ENCODE measurements around the gene NRTN.
A peak's percentile ranks its signal among the peaks of the same experiment; 100 is the strongest.
"Not testable (repeated sequence)": the region's sequence is repeated elsewhere in the genome, so short reads cannot be mapped to it uniquely, and the experiment has no call there.

NRTN gene, protein sequence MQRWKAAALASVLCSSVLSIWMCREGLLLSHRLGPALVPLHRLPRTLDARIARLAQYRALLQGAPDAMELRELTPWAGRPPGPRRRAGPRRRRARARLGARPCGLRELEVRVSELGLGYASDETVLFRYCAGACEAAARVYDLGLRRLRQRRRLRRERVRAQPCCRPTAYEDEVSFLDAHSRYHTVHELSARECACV

DNA sequence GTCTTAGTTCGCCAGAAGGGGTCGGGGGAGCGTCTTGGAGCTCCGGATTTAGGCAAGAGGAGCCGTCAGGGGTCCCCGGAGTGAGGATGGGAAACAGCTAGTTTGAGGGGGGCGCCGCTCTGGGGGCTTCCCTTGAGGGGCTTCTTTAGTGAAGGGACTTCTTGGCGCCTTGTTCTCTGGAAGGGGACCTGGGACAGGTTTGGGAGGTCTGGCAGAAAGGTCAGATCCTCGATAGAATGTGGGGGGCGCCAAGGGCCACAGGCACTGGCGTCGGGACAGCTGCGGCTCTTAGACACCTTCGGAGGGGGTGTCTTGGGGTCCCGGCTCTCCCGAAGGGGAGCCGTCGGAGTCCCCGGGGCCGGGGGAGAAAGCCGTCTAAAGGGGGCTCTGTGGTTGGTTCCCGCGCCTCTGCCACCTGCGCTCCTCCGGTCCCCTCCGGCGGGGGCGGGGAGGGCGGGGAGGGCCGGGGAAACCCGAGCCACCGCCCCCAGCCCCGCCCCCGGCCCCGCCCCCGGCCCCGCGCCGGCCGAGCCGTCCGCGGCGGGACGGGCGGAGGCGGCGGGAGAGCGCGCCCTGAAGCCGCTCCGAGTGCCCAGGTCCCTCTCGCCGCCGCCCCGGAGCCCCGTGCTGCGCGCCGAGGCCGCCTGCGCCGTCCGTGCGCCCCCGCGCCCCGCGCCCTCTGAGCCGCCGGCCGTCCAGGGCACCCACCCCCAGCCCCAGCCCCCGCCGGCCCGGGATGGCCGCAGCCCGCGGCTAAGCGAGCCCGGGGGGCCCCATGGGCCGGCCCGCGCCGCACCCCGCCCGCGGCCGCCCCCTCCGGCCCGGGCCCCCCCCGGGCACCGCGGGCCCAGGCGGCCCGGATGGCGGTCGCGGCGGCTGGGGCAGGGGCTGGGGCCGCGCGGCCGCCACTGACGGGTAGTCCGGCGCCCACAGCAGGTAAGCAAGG lies at the start of gene NRTN:
Gene NRTN (plus strand): TSS at position 552 of the 946 bp plus-strand sequence. CDS start 19,099 bp downstream, outside the sequence.
- peak; percentile 30 for DNase-seq (ENCODE audit: low spot score)

DNA sequence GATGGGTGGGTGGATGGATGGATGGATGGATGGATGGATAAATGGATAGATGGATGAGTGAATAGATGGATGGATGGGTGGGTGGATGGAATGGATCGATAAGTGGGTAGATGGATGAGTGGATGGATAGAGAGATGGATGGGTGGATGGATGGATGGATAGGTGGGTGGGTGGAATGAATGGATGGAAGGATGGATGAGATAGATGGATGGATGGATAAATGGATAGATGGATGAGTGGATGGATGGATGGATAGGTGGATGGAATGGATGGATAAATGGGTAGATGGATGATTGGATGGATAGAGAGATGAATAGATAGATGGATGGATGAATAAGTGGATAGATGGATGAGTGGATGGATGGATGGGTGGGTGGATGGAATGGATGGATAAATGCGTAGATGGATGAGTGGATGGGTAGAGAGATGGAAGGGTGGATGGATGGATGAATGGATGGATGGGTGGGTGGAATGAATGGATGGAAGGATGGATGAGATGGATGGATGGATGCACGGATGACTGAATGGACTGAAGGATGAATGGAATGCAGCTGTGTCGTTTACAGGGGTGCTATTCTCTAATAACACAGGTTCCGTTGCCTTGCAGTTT lies 42.2 kb upstream of the NRTN start:
- DNase-seq (ENCODE audit: low spot score): no peak

DNA sequence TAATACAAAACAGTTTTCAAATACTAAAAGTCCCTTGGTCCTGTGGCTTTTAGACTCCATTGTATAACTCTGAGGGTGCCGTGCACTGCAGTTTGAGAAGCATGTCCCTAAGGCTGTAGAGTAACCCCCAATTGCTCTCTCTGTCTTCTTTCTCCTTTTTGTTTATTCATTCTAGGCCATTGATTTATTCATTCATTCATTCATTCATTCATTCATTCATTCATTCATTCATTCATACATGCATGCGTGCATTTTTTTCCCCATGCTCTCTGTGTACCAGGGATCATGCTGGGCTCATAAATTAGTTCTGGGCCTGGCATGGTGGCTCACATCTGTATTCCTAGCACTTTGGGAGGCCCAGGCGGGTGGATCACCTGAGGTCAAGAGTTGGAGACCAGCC lies 39.6 kb upstream of the NRTN start:
- no peak for DNase-seq (ENCODE audit: low spot score)

DNA sequence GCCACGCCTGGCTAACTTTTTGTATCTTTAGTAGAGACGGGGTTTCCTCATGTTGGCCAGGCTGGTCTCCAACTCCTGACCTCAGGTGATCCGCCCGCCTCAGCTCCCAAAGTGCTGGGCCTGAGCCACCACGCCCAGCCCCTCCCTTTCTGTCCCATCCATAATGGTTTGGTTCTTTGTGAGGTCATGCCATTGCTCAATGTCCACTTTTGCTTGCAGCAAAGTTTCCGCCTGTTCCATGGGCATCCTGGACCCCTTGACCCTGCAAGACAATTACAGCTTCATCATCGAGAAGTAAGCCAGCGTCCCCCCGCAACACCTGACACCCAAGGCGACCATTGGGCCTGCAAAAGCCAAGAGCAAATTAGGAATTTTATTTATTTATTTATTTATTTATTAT lies 36.9 kb upstream of the NRTN start:
- no peak for DNase-seq (ENCODE audit: low spot score)

DNA sequence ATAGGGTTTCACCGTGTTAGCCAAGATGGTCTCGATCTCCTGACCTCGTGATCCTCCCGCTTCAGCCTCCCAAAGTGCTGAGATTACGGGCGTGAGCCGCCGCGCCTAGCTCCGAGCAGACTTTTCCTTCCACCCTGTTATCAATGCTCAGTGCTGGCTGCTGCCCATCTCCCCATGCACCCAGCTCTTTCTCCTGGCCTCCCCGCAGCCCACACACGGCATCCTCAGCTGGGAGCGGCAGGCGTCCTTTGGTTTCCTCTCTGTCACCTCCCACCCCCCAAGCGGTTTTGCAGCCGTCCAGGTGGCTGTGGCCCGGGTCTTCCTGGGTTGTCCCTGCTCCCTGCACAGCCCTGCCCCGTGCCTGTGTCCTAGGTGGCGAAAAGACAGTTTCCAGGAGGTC lies 32.5 kb upstream of the NRTN start:
- no peak for DNase-seq (ENCODE audit: low spot score)

DNA sequence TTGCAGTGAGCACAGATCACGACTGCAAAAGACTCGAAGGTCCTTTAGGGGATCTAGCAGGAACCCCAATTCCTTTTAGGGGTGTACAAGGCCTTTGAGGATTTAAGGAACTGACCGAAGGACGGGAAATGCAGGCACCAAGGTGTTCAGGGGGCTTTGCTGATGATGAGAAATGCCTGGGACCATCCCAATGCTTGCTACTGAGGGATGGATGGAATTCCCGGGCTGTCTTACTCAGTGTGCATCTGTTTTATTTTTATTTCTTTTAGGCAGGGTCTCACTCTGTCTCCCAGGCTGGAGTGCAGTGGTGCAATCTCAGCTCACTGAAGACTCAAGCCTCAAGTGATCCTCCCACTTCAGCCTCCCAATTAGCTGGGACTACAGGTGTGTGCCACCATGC lies 31.6 kb upstream of the NRTN start:
- DNase-seq (ENCODE audit: low spot score): no peak

DNA sequence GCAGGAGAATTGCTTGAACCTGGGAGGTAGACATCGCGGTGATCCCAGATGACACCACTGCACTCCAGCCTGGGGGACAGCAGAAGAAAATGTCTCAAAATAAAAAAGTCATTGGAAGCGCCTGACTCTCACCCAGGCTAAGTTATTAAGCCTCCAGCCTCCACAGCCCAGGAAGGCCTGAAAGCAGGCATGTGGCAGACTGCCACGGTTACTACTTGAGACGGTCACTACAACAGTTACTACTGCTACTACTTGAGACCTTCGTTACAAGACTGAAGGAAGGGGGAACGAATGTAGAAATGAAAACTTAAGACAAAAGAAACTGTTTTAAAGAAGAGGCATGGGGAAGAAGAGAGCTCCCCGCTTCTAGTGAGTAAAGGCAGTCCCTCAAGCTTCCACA lies 29.9 kb upstream of the NRTN start:
- DNase-seq (ENCODE audit: low spot score): no peak

DNA sequence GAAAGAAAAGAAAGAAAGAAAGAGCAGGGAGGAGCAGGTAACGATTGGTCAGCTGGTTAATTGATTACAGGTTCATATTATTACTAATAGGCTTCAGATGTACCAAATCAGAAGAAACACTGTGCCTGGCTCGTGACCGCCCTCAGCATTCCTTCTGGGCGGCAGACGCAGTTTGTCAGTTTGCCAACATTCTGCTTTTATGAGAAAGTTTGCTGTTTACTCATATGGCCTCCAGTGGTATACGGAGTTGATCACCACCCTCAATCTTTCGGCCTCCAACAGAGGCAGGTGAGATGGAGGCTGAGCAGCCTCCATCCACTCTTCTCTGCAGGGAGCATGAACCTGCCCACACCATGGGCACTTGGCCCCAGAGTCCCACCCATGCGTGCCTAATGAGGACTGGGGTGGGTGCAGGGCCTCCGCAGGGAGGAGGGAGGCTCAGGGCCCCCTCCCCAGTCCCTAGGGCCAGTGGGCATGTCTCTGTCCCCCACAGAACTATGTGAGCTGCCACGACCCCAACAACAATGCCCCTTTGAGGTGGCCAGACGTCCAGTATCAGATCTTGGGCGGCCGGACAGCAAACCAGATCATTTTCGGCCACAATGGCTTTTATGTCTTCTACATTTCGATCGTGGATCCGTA lies 29.1 kb upstream of the NRTN start:
- peak; percentile 51 for DNase-seq (ENCODE audit: low spot score)

DNA sequence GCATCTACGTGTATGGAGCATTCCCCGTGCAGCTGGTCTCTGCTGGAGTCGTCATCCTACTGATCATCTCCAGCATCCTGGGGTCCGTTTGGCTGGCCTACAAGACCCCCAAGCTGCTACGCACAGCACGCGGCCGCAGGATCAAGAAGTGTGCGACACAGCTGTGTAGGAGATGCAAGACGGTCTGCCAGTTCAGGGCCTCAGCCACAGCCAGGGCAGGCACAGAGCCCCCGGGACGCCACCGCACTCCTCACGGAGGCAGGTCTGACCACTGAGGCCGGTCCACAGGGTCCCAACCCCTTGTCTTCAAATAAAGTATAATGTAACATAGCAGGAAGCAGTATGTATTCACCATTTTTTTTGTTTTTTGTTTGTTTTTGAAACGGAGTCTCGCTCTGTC lies 26.5 kb upstream of the NRTN start:
- no peak for DNase-seq (ENCODE audit: low spot score)

DNA sequence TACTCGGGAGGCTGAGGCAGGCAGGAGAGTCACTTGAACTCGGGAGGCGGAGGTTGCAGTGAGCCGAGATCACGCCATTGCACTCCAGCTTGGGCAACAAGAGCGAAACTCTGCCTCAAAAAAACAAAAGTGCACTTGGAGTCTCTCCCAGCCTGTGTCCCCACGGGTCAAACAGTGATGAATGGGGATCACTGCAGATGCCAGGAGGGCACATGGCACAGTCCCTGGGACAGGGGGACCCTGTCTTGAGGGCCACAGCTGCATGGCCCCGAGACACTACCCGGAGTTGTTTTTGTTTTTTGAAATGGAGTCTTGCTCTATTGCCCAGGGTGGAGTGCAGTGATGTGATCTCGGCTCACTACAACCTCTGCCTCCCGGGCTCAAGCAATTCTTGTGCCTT lies 24.0 kb upstream of the NRTN start:
- not testable (repeated sequence) for DNase-seq (ENCODE audit: low spot score)

DNA sequence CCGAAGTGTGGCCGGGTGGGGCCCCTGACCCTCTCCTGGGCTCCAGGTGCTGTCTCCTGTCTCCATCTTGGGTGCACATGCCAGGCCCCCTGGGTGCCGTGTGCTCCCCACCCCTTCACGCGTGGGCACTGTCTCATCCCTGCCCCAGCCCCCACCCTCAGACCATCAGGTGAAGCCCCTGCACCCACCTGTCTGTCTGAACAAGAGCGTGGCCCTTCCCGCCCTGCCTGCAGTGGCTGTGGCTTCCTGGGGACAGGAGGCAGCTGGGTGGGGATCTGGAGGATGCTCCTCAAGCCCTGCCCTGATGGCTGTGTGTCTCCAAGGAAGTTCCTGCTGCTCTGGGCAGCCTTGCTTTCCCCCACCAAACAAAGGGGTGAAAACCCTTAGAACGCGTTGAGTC lies 22.5 kb upstream of the NRTN start:
- no peak for DNase-seq (ENCODE audit: low spot score)

DNA sequence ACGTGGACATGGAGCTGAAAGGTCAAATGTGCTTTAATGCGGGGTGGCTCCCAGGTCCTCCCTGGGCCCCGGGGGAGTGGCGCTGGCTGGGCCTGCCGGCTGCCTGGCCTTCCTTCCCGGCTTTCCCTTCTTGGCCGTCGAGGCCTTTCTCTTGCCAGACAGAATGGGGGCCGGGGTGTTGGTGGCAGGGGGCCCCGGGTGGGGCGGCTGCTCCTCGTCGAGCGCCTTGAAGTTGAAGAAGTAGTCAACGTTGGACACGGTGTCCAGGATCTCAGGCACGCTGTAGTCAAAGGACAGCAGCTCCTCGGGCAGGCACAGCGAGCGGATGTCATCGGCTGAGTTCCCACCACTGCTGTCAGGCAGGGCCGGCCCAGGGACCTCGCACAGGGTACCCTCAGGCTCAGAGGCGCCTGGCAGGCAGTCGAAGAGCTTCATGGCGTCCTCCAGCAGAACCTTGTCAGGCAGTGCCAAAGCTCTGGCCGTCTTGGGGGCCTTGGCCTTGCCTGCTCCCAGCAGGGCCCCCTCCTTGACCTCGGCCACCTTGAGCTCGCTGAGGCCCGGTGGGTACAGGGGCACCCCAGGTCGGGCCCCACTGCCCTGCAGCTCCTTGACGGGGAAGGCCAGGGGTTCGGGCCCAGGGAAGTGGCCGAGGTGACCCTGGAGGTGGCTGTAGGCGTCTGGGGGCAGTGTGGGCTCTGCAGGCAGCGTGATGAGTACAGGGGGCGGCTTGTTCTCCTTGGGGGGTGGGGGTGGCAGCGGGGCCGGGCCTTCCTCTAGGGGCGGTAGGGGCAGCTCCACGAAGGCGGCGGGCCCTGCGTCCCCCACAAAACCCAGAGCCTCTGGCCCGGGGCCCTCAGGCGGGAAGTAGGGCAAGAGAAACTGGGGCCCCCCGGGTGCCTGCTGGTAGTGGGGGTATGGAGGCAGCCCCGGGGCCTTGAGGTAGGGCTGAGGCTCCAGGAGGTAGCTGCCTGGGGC lies 21.6 kb upstream of the NRTN start:
- DNase-seq (ENCODE audit: low spot score): no peak

DNA sequence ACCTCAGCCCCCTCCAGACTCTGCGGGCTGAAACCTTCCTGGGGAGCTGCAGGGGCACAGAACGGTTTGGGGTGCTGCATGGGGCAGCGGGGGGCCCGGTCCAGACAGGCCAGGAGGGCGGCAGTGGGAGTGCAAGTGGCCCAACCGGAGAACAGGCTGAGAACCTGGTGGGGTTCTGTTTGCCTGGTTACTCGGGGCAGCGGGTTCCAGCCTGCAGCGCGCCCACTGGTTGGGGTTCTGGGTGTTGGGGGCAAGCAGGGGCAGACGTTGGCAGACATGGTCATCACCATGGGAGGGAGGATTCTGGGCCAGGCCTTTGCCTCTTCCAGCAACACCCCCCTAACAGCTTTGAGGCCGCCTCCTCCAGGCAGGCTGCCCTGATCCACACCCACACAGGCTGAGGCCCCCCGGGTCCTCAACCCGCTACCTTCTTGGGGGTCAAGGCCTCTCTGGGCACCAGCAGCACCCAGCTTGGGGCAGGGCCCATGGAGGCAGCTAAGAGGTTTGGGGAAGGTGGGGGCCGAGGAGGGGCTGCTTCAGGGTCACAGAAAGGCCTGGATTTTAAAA lies 20.2 kb upstream of the NRTN start, which contains the start of gene PRR22:
Gene PRR22 (minus strand): TSS at position 166 of the 567 bp plus-strand sequence. CDS start 86 bp downstream, at position 80.
- DNase-seq (ENCODE audit: low spot score): no peak

DNA sequence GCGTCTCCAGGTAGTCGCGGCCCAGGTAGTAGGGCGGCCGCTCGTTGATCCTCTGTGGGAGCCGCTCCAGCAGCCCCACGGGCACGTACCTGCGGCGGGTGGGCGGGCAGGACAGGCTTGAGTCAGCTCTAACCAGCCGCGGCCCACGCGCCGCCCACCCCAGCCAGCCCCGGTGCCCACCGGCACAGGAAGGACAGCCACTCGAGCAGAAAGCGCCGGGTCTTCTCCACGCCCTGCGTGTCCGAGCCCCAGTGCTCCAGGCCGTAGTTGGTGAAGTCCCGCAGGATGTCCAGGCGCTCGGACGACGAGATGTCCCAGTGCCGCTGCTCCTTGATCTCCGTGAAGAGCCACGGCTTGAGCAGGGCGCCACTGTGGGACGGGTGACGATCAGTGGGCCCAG lies 19.4 kb upstream of the NRTN start:
- no peak for DNase-seq (ENCODE audit: low spot score)

DNA sequence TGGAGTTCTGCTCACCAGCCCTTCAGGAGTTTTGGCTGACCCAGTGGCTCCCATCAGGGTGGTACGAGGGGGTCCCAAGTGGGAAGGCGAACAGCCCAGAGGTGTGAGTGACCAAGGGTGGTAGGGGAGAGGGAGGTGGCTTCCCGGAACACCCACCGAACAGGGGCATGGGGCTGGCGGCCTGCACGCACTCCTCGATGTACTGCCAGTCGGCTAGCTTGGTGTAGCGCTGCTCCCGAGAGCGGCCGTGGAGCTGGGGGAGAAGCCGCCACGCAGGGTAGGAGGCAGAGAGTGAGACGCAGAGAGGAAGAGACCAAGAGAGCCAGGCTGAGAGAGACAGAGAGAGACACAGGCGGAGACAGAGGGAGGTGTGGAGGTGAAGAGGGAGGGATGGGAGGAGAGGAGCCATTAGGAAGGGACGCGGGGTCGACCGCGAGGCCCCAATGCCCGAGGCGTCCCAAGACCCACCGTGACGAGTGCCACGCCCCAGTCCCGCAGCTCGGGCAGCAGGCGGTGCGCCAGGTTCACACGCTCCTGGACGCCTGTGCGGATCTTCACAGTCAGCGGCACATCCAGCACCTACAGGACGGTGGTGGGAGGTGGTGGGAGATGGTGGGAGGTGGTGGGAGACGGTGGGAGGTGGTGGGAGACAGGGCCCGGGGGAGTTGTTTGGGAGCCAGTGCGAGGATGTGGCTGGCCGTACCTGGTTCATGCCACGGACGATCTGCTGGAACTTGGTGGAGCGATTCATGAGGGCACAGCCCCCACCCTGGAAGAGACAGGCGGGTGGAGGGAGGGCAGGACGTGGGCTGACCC lies 18.1 kb upstream of the NRTN start:
- no peak for DNase-seq (ENCODE audit: low spot score)

DNA sequence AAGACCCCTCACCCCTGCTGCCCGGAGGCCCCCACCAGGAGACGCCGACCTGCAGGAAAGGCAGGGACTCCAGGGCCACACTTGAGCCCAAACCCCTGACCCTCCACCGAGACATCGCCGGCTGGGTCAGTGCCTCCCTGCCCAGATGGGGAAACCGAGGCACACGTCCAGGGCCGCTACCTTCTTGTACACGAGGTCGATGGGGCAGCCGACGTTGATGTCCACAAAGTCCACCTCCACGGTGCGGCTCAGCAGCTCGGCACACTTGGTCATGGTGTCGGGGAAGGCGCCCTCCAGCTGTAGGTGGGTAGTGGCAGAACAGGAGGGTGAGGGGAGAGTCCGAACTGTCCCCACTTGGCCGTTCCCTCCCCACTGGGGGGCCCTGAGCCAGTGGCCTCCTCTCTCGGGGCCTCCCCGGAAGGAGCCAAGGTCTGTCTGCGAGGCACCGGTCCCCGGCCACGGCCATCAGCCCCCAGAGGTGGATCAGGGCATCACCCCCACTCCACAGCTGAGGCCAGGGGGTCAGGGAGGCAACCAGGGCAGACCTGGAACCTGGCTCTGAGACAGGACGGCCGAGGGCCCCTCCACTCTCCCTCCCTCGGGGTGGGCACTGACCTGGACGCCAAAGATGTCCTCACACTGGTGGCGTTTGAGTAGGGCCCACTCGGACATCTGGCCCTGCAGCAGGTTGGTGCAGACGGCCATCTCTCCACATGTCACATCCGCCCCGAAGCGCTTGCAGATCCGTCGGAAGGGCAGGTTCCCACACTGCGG lies 17.3 kb upstream of the NRTN start:
- no peak for DNase-seq (ENCODE audit: low spot score)

DNA sequence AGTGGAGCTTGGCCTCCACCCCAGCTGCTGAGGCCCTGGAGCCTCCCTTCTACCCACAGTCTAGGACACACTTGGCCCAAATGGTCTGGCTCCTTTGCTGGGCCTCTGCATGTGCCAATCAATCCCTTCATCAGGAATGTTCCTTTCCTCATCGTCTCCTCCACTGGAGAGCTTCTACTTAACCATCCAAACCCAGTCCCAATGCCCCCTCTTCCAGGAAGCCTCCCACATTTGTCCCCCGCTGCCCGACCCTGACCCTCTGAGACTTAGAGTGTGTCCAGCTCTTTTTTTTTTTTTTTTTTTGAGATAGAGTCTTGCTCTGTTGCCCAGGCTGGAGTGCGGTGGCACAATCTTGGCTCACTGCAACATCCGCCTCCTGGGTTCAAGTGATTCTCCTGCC lies 16.4 kb upstream of the NRTN start:
- no peak for DNase-seq (ENCODE audit: low spot score)

DNA sequence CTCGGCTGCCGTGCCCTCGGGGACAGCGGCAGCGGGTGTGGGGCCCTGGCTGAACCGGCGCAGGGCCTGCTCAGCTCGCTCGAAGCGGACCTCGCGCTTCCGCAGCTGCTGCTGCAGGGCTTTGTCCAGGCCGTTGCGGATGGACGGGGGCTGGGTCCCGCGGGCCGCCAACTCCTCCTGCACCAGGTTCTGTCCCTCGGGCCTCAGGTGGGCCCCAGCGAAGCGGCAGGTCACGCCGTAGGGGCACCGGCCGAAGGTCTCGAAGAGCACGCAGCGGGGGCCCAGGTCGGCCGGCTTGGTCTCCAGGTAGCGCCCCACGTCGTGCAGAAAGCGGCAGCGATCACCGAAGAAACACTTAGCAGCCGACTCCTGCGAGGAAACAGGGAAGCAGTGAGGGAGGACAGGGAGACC lies 15.5 kb upstream of the NRTN start:
- no peak for DNase-seq (ENCODE audit: low spot score)

DNA sequence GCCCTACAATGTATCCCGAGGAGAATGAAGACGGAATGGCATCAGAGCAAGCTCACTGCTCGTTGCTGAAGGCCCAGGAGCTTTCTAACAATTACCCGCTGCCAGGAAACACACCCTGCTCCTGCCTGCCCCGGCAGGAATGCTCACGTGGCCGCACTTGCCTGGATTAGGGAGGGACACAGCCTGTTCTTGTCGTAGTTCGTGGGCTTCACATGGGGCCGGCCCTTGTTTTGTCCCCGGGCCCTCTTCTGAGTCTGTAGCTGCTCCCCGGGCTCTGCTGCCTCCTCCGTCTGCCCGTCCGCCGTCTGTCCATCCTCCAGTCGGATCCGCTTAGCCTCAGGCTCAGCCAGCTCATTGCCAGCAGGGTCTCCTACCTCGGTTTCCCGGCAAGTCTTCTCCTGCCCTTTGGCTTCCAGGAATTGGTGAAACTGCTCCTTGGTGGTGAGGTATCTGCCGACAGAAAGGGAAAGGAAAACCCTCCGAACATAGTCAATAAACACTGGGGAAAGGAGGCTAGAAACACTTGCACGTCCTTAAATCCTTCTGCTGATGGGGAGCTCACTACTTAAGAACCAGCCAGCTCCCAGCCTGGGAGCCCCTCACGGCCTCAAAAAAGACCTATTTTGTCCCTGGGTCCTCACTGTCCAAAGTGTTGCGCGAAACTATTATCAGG lies 14.8 kb upstream of the NRTN start:
- DNase-seq (ENCODE audit: low spot score): no peak

Measured in RKO (cell line).